GM23338 (cell line): Measurements from ENCODE around the gene LNX2. TPM values are rescaled to one million over a fixed set of nuclear protein-coding genes. Genes with fewer than 3 reads are reported as not detected.

ENCODE experiments used
- ATAC-seq: fragments of 200-7000 bp; cut with Tn5 transposase; 3 replicates; pipeline ENCODE4 v1.9.1; 2020
- DNase-seq: peaks from one replicate; pipeline ENCODE4 v3.0.0-alpha.2; 2015; ENCODE audit warnings: low spot score
- H2AFZ ChIP-seq: fragments of 200-600 bp; sonication (generic); 2 replicates; pipeline ENCODE4 v1.8.0; 2016; ENCODE audit warnings: antibody characterized with exemption, mild to moderate bottlenecking, moderate library complexity
- H3F3A ChIP-seq: fragments of 200-600 bp; sonication (generic); replicated peaks from 2 replicates; pipeline ENCODE4 v1.8.0; 2017; ENCODE audit warnings: antibody characterized with exemption, mixed run types, low read depth
- H3K27ac ChIP-seq: fragments of 200-600 bp; sonication (generic); 2 replicates; pipeline ENCODE4 v1.6.1; 2016; ENCODE audit warnings: low read depth
- H3K27me3 ChIP-seq: fragments of 200-600 bp; sonication (generic); 2 replicates; pipeline ENCODE4 v1.8.0; 2016; ENCODE audit warnings: mild to moderate bottlenecking, mixed run types, moderate library complexity; ENCODE audit not compliant: insufficient read depth
- H3K36me3 ChIP-seq: fragments of 200-600 bp; sonication (generic); 2 replicates; pipeline ENCODE4 v1.8.0; 2016; ENCODE audit warnings: mild to moderate bottlenecking; ENCODE audit not compliant: insufficient read depth
- H3K4me1 ChIP-seq: fragments of 200-600 bp; sonication (generic); 2 replicates; pipeline ENCODE4 v1.8.0; 2016; ENCODE audit warnings: mild to moderate bottlenecking, moderate library complexity; ENCODE audit not compliant: insufficient read depth
- H3K4me2 ChIP-seq: fragments of 200-600 bp; sonication (generic); 2 replicates; pipeline ENCODE4 v1.7.1; 2017; ENCODE audit warnings: mixed run types
- H3K4me3 ChIP-seq: fragments of 200-600 bp; sonication (generic); 2 replicates; pipeline ENCODE4 v1.6.1; 2016; ENCODE audit warnings: mixed run types
- H3K79me2 ChIP-seq: fragments of 200-600 bp; sonication (generic); replicated peaks from 2 replicates; pipeline ENCODE4 v1.8.0; 2017; ENCODE audit warnings: mild to moderate bottlenecking; ENCODE audit not compliant: insufficient read depth
- H3K9me2 ChIP-seq: fragments of 200-600 bp; sonication (generic); 2 replicates; pipeline ENCODE4 v1.8.0; 2017; ENCODE audit not compliant: insufficient read depth
- H4K20me1 ChIP-seq: fragments of 200-600 bp; sonication (generic); replicated peaks from 2 replicates; pipeline ENCODE4 v1.8.0; 2017; ENCODE audit warnings: mild to moderate bottlenecking; ENCODE audit not compliant: insufficient read depth
- H3K27ac Mint-ChIP-seq: 2 replicates; pipeline ENCODE4 v1.8.0; 2020; ENCODE audit warnings: inconsistent platforms, mild to moderate bottlenecking, moderate library complexity, mixed read lengths
- H3K27me3 Mint-ChIP-seq: 3 replicates; pipeline ENCODE4 v1.8.0; 2022; ENCODE audit warnings: low read depth, mild to moderate bottlenecking, moderate library complexity, mixed read lengths, inconsistent platforms; ENCODE audit not compliant: insufficient read depth, poor library complexity
- H3K36me3 Mint-ChIP-seq: 3 replicates; pipeline ENCODE4 v1.8.0; 2021; ENCODE audit warnings: low read depth, mild to moderate bottlenecking, inconsistent platforms, moderate library complexity, mixed read lengths
- H3K4me1 Mint-ChIP-seq: 3 replicates; pipeline ENCODE4 v1.8.0; 2020; ENCODE audit warnings: mild to moderate bottlenecking, inconsistent platforms, mixed read lengths
- H3K4me3 Mint-ChIP-seq: 3 replicates; pipeline ENCODE4 v1.8.0; 2021; ENCODE audit warnings: moderate library complexity, mild to moderate bottlenecking, inconsistent platforms, mixed read lengths
- H3K9me3 Mint-ChIP-seq: 3 replicates; pipeline ENCODE4 v1.8.0; 2020; ENCODE audit warnings: moderate library complexity, mild to moderate bottlenecking, inconsistent platforms, mixed read lengths
- CREB1 ChIP-seq: fragments of 250-450 bp; sonication (Bioruptor Pico); IDR thresholded peaks from 2 replicates; pipeline ENCODE4 v1.5.0; 2020; ENCODE audit warnings: low read depth, mild to moderate bottlenecking, moderate library complexity
- CTCF ChIP-seq, 2 experiments: fragments of 200-600 bp in 1 of 2; sonication (generic) in 1 of 2; conservative IDR thresholded peaks; 2 replicates each; pipeline versions ENCODE4 v1.5.1 to v1.6.1; 2016 to 2017; ENCODE audit warnings: antibody characterized with exemption in 2 of 2, low read depth in 2 of 2, mild to moderate bottlenecking in 2 of 2, moderate library complexity in 1 of 2
- EZH2 ChIP-seq: fragments of 200-600 bp; sonication (generic); IDR thresholded peaks from one replicate; pipeline ENCODE4 v1.8.0; 2017; ENCODE audit warnings: antibody characterized with exemption, mild to moderate bottlenecking, low read depth; ENCODE audit not compliant: unreplicated experiment
- EZH2phosphoT487 ChIP-seq: fragments of 200-600 bp; sonication (generic); IDR thresholded peaks from one replicate; pipeline ENCODE4 v1.8.1; 2018; ENCODE audit warnings: antibody characterized with exemption; ENCODE audit not compliant: unreplicated experiment
- JUNB ChIP-seq: IDR thresholded peaks from one replicate; pipeline ENCODE4 v1.6.1; 2016; ENCODE audit warnings: antibody characterized with exemption; ENCODE audit not compliant: unreplicated experiment
- NANOG ChIP-seq: IDR thresholded peaks from 2 replicates; pipeline ENCODE4 v1.6.1; 2016; ENCODE audit warnings: antibody characterized with exemption, borderline replicate concordance
- POLR2AphosphoS5 ChIP-seq: IDR thresholded peaks from 2 replicates; pipeline ENCODE4 v1.6.1; 2016; ENCODE audit warnings: antibody characterized with exemption, low read depth
- REST ChIP-seq: IDR thresholded peaks from one replicate; pipeline ENCODE4 v1.6.1; 2018; ENCODE audit warnings: antibody characterized with exemption; ENCODE audit not compliant: unreplicated experiment
- STAT1 ChIP-seq: IDR thresholded peaks from one replicate; pipeline ENCODE4 v1.6.1; 2016; ENCODE audit warnings: antibody characterized with exemption; ENCODE audit not compliant: unreplicated experiment
- ZNF114 ChIP-seq: fragments of 250-450 bp; sonication (Bioruptor Pico); IDR thresholded peaks from 2 replicates; pipeline ENCODE4 v1.5.0; 2020; ENCODE audit warnings: mild to moderate bottlenecking, moderate library complexity
- ZNF331 ChIP-seq: fragments of 250-450 bp; sonication (Bioruptor Pico); IDR thresholded peaks from 2 replicates; pipeline ENCODE4 v1.5.0; 2020; ENCODE audit warnings: low read depth, mild to moderate bottlenecking, moderate library complexity
- polyA plus RNA-seq: library from polyadenylated mRNA; unstranded; fragments of >200 nt; fragmentation: Nextera tagmentation; extraction: Ambion mirVana; gene quantifications from 2 replicates; pipeline ENCODE4 v1.2.1, GENCODE V29; 2016
- total RNA-seq: library from RNA; depleted of rRNA; stranded (reverse); fragments of >200 nt; shearing (Covaris generic); gene quantifications from 2 replicates; pipeline ENCODE4 v1.2.3, GENCODE V29; 2014
- TF ChIP-seq, protein P1 (sequence below): IDR thresholded peaks from 2 replicates; pipeline ENCODE4 v1.6.1; 2016; ENCODE audit warnings: antibody characterized with exemption

LNX2 gene
- total and polyA plus RNA-seq, 2 experiments from 2014 or later, result 3.7 to 18.0 TPM

GRCh38 chr13:27628081-27628480, 7.8 kb upstream of the LNX2 start:
- H3K36me3 Mint-ChIP-seq, result peaks cover 28% of the 10 kb centered on the region
- no peaks in the 10 kb centered on the region for H3K9me2 ChIP-seq
- no peak overlapping the region for H3K4me3 ChIP-seq
- H3K27me3 Mint-ChIP-seq, result peaks cover 2% of the 10 kb centered on the region
- ATAC-seq (no peak), DNase-seq (no peak)
- H4K20me1 ChIP-seq, result peaks cover 39% of the 10 kb centered on the region
- H3K36me3 ChIP-seq, result peaks cover 10% of the 10 kb centered on the region
- no peak overlapping the region for H3K4me3 Mint-ChIP-seq
- peaks cover 3% of the 10 kb centered on the region; the same call in 1 of the 2 replicates for H3F3A ChIP-seq
- H2AFZ ChIP-seq, result no peak overlapping the region
- H3K79me2 ChIP-seq, result peaks cover 91% of the 10 kb centered on the region
- H3K4me1 ChIP-seq, result peaks cover 28% of the 10 kb centered on the region; the same call in 1 of the 2 replicates
- no peak overlapping the region for H3K27ac ChIP-seq
- H3K4me2 ChIP-seq, result no peak overlapping the region
- peaks cover 28% of the 10 kb centered on the region for H3K4me1 Mint-ChIP-seq
- no peaks in the 10 kb centered on the region for H3K9me3 Mint-ChIP-seq
- no peaks in the 10 kb centered on the region for H3K27me3 ChIP-seq
- no peak overlapping the region for H3K27ac Mint-ChIP-seq
- TF ChIP-seq ZNF114, result no peak

DNA sequence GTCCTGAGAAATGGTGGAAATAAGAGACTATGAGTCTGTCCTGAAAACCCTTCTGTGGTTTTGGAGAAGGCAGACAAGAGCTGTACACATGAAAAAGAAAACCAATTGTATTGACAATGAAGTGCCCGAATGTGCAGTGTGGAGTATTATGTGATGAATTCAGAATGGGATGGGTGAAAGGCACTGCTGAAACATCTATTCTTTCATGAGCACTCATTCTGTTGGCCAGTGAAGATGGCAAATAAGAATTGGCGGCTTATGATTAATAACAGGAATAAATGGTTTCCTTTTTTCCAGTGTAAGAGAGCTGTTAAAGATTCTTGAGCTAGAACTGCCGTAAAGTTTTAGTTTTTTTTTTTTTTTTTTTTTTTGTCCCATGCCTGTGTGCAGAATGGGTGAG, 7.1 kb upstream of the LNX2 start:
- Mint-ChIP-seq H3K4me1 (peaks cover 35% of the 10 kb centered on the region), H3K27ac (no peak overlapping the region), H3K9me3 (no peaks in the 10 kb centered on the region; the same call in 2 of the 3 replicates), H3K4me3 (no peak overlapping the region), H3K27me3 (peaks cover 2% of the 10 kb centered on the region), H3K36me3 (peaks cover 35% of the 10 kb centered on the region)
- peaks cover 3% of the 10 kb centered on the region; the same call in 1 of the 2 replicates for H3F3A ChIP-seq
- no peak overlapping the region for H3K4me3 ChIP-seq
- no peaks in the 10 kb centered on the region for H3K9me2 ChIP-seq
- H2AFZ ChIP-seq, result no peak overlapping the region
- ATAC-seq (no peak), DNase-seq (no peak)
- no peak overlapping the region for H3K4me2 ChIP-seq
- H3K79me2 ChIP-seq, result peaks cover 92% of the 10 kb centered on the region
- H3K4me1 ChIP-seq, result peaks cover 35% of the 10 kb centered on the region; the same call in 1 of the 2 replicates
- H3K27ac ChIP-seq, result no peak overlapping the region
- H3K27me3 ChIP-seq, result no peaks in the 10 kb centered on the region
- peaks cover 46% of the 10 kb centered on the region for H4K20me1 ChIP-seq
- peaks cover 14% of the 10 kb centered on the region for H3K36me3 ChIP-seq
- TF ChIP-seq CREB1 (CRISPR knock-in tag) (no peak), ZNF331 (CRISPR knock-in tag) (no peak), REST (no peak), NANOG (no peak), ZNF114 (no peak), STAT1 (no peak), CTCF (conservative IDR thresholded peaks at IDR 0.05; ENCODE audit: low read depth in 2 of 2) (no peak), EZH2 (no peak), EZH2phosphoT487 (no peak), JUNB (no peak), POLR2AphosphoS5 (no peak)
- TF ChIP-seq, protein P1, sequence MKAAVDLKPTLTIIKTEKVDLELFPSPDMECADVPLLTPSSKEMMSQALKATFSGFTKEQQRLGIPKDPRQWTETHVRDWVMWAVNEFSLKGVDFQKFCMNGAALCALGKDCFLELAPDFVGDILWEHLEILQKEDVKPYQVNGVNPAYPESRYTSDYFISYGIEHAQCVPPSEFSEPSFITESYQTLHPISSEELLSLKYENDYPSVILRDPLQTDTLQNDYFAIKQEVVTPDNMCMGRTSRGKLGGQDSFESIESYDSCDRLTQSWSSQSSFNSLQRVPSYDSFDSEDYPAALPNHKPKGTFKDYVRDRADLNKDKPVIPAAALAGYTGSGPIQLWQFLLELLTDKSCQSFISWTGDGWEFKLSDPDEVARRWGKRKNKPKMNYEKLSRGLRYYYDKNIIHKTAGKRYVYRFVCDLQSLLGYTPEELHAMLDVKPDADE, result no peak
